Measurements from ENCODE around the gene ZNF81.
"Not testable (repeated sequence)": the region's sequence is repeated elsewhere in the genome, so short reads cannot be mapped to it uniquely, and the experiment has no call there.

Gene ZNF81

GRCh38 chrX:47802589-47802988 lies 34.1 kb upstream of the ZNF81 start:
- no peak overlapping the region for H3K4me3 ChIP-seq (ENCODE audit: low read length)
- no peaks in the 10 kb centered on the region for H4K20me1 ChIP-seq (ENCODE audit: insufficient read depth, low read length)
- no peaks in the 10 kb centered on the region for H3K36me3 ChIP-seq (replicated peaks; ENCODE audit: low read depth, low read length)
- no peak for TF ChIP-seq CTCF (IDR thresholded peaks at IDR 0.05; ENCODE audit: low read depth, low read length)
- TF ChIP-seq EZH2phosphoT487 (IDR thresholded peaks at IDR 0.05; ENCODE audit: low read depth): no peak
- no peak overlapping the region for H3K9ac ChIP-seq (ENCODE audit: low read length)
- no peaks in the 10 kb centered on the region for H3K79me2 ChIP-seq (ENCODE audit: low read length)
- peaks cover 16% of the 10 kb centered on the region for H3K4me1 ChIP-seq (ENCODE audit: low read length)
- H2AFZ ChIP-seq (ENCODE audit: low read depth, low read length): no peak overlapping the region
- H3K27me3 ChIP-seq (ENCODE audit: low read depth, low read length): no peaks in the 10 kb centered on the region
- H3K9me3 ChIP-seq (ENCODE audit: insufficient read depth, low read length): no peaks in the 10 kb centered on the region
- no peak overlapping the region for H3K27ac ChIP-seq (ENCODE audit: low read length)
- no peak overlapping the region for H3K4me2 ChIP-seq (ENCODE audit: low read length)

GRCh38 chrX:47803103-47803502 lies 33.6 kb upstream of the ZNF81 start:
- H2AFZ ChIP-seq (ENCODE audit: low read depth, low read length); H3K27ac ChIP-seq (ENCODE audit: low read length); H3K79me2 ChIP-seq (ENCODE audit: low read length); H3K9me3 ChIP-seq (ENCODE audit: insufficient read depth, low read length); H3K4me3 ChIP-seq (ENCODE audit: low read length); H3K27me3 ChIP-seq (ENCODE audit: low read depth, low read length); H4K20me1 ChIP-seq (ENCODE audit: insufficient read depth, low read length); H3K36me3 ChIP-seq (replicated peaks; ENCODE audit: low read depth, low read length); H3K9ac ChIP-seq (ENCODE audit: low read length); H3K4me2 ChIP-seq (ENCODE audit: low read length): not testable (repeated sequence)
- peaks cover 16% of the 10 kb centered on the region for H3K4me1 ChIP-seq (ENCODE audit: low read length)

GRCh38 chrX:47804315-47804714 lies 32.4 kb upstream of the ZNF81 start:
- Histone ChIP-seq H3K4me2 (ENCODE audit: low read length) (no peak overlapping the region), H3K9me3 (ENCODE audit: insufficient read depth, low read length) (no peaks in the 10 kb centered on the region), H4K20me1 (ENCODE audit: insufficient read depth, low read length) (no peaks in the 10 kb centered on the region), H3K4me3 (ENCODE audit: low read length) (no peak overlapping the region), H3K27ac (ENCODE audit: low read length) (no peak overlapping the region), H3K4me1 (ENCODE audit: low read length) (peaks cover 16% of the 10 kb centered on the region), H3K9ac (ENCODE audit: low read length) (no peak overlapping the region), H2AFZ (ENCODE audit: low read depth, low read length) (no peak overlapping the region), H3K27me3 (ENCODE audit: low read depth, low read length) (no peaks in the 10 kb centered on the region), H3K79me2 (ENCODE audit: low read length) (no peaks in the 10 kb centered on the region), H3K36me3 (replicated peaks; ENCODE audit: low read depth, low read length) (no peaks in the 10 kb centered on the region)
- TF ChIP-seq CTCF (IDR thresholded peaks at IDR 0.05; ENCODE audit: low read depth, low read length): no peak
- TF ChIP-seq EZH2phosphoT487 (IDR thresholded peaks at IDR 0.05; ENCODE audit: low read depth): no peak

- H2AFZ ChIP-seq (ENCODE audit: low read depth, low read length): 0 out of 2 replicates have a peak overlapping the region, but pooled peaks have one; percentile 21
- H3K27me3 ChIP-seq (ENCODE audit: low read depth, low read length): not testable (repeated sequence)
- H3K27ac ChIP-seq (ENCODE audit: low read length): peak overlapping the region; percentile 65
Observed at GRCh38 chrX:47805844-47806243, 30.9 kb upstream of the ZNF81 start.

GRCh38 chrX:47806415-47807271 lies 30.1 kb upstream of the ZNF81 start:
- not testable (repeated sequence) for H3K79me2 ChIP-seq (ENCODE audit: low read length); H3K9ac ChIP-seq (ENCODE audit: low read length); H3K27me3 ChIP-seq (ENCODE audit: low read depth, low read length); H3K9me3 ChIP-seq (ENCODE audit: insufficient read depth, low read length); H3K4me3 ChIP-seq (ENCODE audit: low read length); H4K20me1 ChIP-seq (ENCODE audit: insufficient read depth, low read length); H3K36me3 ChIP-seq (replicated peaks; ENCODE audit: low read depth, low read length)
- Histone ChIP-seq H3K4me1 (ENCODE audit: low read length) (peaks cover 16% of the 10 kb centered on the region), H3K27ac (ENCODE audit: low read length) (peak overlapping the region; percentile 65), H2AFZ (ENCODE audit: low read depth, low read length) (peak overlapping the region; percentile 21; the same call in 1 of the 2 replicates), H3K4me2 (ENCODE audit: low read length) (peak overlapping the region; percentile 52)

More at GRCh38 chrX:47805844-47806243, 30.9 kb upstream of the ZNF81 start:
- not testable (repeated sequence) for H3K9me3 ChIP-seq (ENCODE audit: insufficient read depth, low read length); H3K79me2 ChIP-seq (ENCODE audit: low read length); H3K36me3 ChIP-seq (replicated peaks; ENCODE audit: low read depth, low read length); H3K4me3 ChIP-seq (ENCODE audit: low read length); H4K20me1 ChIP-seq (ENCODE audit: insufficient read depth, low read length); H3K9ac ChIP-seq (ENCODE audit: low read length)
- H3K4me1 ChIP-seq (ENCODE audit: low read length): peaks cover 16% of the 10 kb centered on the region
- peak overlapping the region; percentile 52 for H3K4me2 ChIP-seq (ENCODE audit: low read length)

- H4K20me1 ChIP-seq (ENCODE audit: insufficient read depth, low read length); H3K9ac ChIP-seq (ENCODE audit: low read length); H3K36me3 ChIP-seq (replicated peaks; ENCODE audit: low read depth, low read length); H3K4me3 ChIP-seq (ENCODE audit: low read length); H2AFZ ChIP-seq (ENCODE audit: low read depth, low read length); H3K27ac ChIP-seq (ENCODE audit: low read length); H3K9me3 ChIP-seq (ENCODE audit: insufficient read depth, low read length); H3K4me2 ChIP-seq (ENCODE audit: low read length); H3K27me3 ChIP-seq (ENCODE audit: low read depth, low read length); H3K79me2 ChIP-seq (ENCODE audit: low read length): not testable (repeated sequence)
- H3K4me1 ChIP-seq (ENCODE audit: low read length): peaks cover 16% of the 10 kb centered on the region
Observed at GRCh38 chrX:47807272-47807538, 29.5 kb upstream of the ZNF81 start.

Measured in OCI-LY3 (cell line).